ENCODE measurements around the gene TRMT13.
"Not testable (repeated sequence)": the region's sequence is repeated elsewhere in the genome, so short reads cannot be mapped to it uniquely, and the experiment has no call there.

GRCh38 chr1:100200060-100200459 lies 67.1 kb downstream of the TRMT13 start:
- not testable (repeated sequence) for TF ChIP-seq CTCF (IDR thresholded peaks at IDR 0.05; ENCODE audit: insufficient read depth, low read length, poor library complexity, severe bottlenecking); EZH2phosphoT487 (conservative IDR thresholded peaks at IDR 0.05; ENCODE audit: low read length)
